Epidermal melanocyte (primary cell): ENCODE measurements around the gene MMP15.
"Not testable (repeated sequence)": the region's sequence is repeated elsewhere in the genome, so short reads cannot be mapped to it uniquely, and the experiment has no call there.

Source experiments
- DNase-seq: peaks from one replicate; pipeline ENCODE4 v3.0.0; 2011; ENCODE audit warnings: low spot score; ENCODE audit not compliant: insufficient read length

MMP15 gene

GRCh38 chr16:58049232-58050185 lies 24.0 kb downstream of the MMP15 start:
- no peak for DNase-seq

- DNase-seq, result no peak
Measured at GRCh38 chr16:58051296-58051695, 25.7 kb downstream of the MMP15 start.

- DNase-seq, result no peak
Measured at GRCh38 chr16:58051821-58052603, 26.5 kb downstream of the MMP15 start.

GRCh38 chr16:58053682-58054005 lies 28.1 kb downstream of the MMP15 start:
- DNase-seq, result no peak

GRCh38 chr16:58054289-58054688 lies 28.7 kb downstream of the MMP15 start:
- no peak for DNase-seq

GRCh38 chr16:58056580-58056979 lies 31.0 kb downstream of the MMP15 start:
- DNase-seq, result no peak

GRCh38 chr16:58057121-58057520 lies 31.6 kb downstream of the MMP15 start:
- DNase-seq, result no peak

- no peak for DNase-seq
Measured at GRCh38 chr16:58057784-58058183, 32.2 kb downstream of the MMP15 start.

- DNase-seq, result no peak
Measured at GRCh38 chr16:58062821-58063220, 37.3 kb downstream of the MMP15 start.

- DNase-seq, result no peak
Measured at GRCh38 chr16:58063377-58064076, 38.0 kb downstream of the MMP15 start.

GRCh38 chr16:58070585-58070984 lies 45.0 kb downstream of the MMP15 start:
- no peak for DNase-seq

GRCh38 chr16:58072134-58072533 lies 46.6 kb downstream of the MMP15 start:
- not testable (repeated sequence) for DNase-seq

- not testable (repeated sequence) for DNase-seq
Measured at GRCh38 chr16:58073086-58073485, 47.5 kb downstream of the MMP15 start.

- no peak for DNase-seq
Measured at GRCh38 chr16:58074657-58075056, 49.1 kb downstream of the MMP15 start.

GRCh38 chr16:58076514-58076913 lies 51.0 kb downstream of the MMP15 start:
- DNase-seq, result no peak

- no peak for DNase-seq
Measured at GRCh38 chr16:58077796-58078195, 52.2 kb downstream of the MMP15 start.

- not testable (repeated sequence) for DNase-seq
Measured at GRCh38 chr16:58080657-58081056, 55.1 kb downstream of the MMP15 start.

- DNase-seq, result no peak
Measured at GRCh38 chr16:58082381-58082780, 56.8 kb downstream of the MMP15 start.

- no peak for DNase-seq
Measured at GRCh38 chr16:58084635-58085034, 59.1 kb downstream of the MMP15 start.

GRCh38 chr16:58085171-58085570 lies 59.6 kb downstream of the MMP15 start:
- DNase-seq, result no peak

GRCh38 chr16:58085584-58086251 lies 60.2 kb downstream of the MMP15 start:
- DNase-seq, result no peak
